Measurements from ENCODE around the gene JAML.

- TF ChIP-seq CTCF (IDR thresholded peaks at IDR 0.05; ENCODE audit: low read length) (no peak), EZH2 (IDR thresholded peaks at IDR 0.05; ENCODE audit: borderline replicate concordance, low read length) (no peak)
Measured at GRCh38 chr11:118234833-118235232, 10.0 kb upstream of the JAML start.

Data from OCI-LY1 (cell line).